ENCODE data around the gene EFHC1.

The EFHC1 gene

DNA sequence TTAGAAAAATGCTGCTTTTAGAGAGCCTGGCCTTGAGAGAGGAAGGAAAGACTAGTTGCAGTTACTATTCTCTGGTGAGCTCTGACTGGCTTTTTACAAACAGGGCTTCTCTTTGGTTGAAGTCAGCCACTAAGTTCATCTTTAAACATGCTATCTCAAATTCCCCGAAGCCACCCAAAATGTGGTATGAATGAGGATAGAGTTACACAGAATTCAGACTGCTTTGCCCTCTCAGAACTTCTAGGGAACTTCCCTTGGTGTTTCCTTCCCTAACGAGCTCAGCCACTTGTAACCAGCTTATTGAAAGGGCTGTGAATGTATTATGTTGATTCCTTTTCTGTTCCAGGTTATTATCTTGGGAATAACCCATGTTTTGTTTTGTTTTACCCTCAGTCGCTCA, 73.5 kb downstream of the EFHC1 start:
- TF ChIP-seq POLR2A (IDR thresholded peaks at IDR 0.05; ENCODE audit: extremely low read depth, insufficient read length): no peak
- TF ChIP-seq MYC (IDR thresholded peaks at IDR 0.05; ENCODE audit: low read depth, low read length): no peak
- TF ChIP-seq, protein P1, sequence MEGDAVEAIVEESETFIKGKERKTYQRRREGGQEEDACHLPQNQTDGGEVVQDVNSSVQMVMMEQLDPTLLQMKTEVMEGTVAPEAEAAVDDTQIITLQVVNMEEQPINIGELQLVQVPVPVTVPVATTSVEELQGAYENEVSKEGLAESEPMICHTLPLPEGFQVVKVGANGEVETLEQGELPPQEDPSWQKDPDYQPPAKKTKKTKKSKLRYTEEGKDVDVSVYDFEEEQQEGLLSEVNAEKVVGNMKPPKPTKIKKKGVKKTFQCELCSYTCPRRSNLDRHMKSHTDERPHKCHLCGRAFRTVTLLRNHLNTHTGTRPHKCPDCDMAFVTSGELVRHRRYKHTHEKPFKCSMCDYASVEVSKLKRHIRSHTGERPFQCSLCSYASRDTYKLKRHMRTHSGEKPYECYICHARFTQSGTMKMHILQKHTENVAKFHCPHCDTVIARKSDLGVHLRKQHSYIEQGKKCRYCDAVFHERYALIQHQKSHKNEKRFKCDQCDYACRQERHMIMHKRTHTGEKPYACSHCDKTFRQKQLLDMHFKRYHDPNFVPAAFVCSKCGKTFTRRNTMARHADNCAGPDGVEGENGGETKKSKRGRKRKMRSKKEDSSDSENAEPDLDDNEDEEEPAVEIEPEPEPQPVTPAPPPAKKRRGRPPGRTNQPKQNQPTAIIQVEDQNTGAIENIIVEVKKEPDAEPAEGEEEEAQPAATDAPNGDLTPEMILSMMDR (IDR thresholded peaks at IDR 0.05; ENCODE audit: low read depth, low read length): no peak
- no peak overlapping the region for H3K4me3 ChIP-seq (ENCODE audit: low read depth, low read length)
- no peak for DNase-seq (ENCODE audit: low read depth)

DNA sequence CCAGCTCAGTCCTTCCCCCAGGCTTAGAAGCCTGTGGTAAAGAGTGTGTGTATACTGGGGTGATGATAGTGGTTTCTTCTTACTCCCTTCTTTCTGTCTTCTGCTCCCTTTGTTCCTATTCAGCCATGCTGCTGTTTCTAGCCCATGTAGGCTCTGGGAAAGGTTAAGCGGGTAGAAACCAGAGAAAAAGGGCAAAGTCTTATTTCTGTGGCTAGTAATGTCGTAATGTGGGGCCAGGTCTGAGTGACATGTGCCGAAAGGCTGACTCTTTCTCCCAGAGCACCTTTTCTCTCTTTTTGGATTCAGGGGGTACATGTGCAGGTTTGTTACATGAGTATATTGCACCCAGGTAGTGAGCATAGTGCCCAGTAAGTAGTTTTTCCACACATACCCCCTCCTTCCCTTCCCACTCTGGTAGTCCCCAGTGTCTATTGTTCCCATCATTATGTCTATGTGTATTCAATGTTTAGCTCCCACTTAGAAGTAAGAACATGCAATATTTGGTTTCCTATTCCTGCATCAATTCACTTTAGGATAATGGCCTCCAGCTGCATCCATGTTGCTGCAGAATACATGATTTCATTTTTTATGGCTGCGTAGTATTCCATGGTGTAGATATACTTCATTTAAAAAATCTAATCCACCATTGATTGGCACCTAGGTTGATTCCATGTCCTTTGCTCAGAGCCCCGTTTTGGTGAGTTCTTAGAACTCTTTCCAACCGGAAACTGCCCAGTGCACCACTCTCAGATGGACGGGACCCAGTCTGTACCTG, 74.3 kb downstream of the EFHC1 start:
- no peak for DNase-seq (ENCODE audit: low read depth)
- no peak overlapping the region for H3K4me3 ChIP-seq (ENCODE audit: low read depth, low read length)
- TF ChIP-seq, protein P1 (IDR thresholded peaks at IDR 0.05; ENCODE audit: low read depth, low read length): no peak
- TF ChIP-seq MYC (IDR thresholded peaks at IDR 0.05; ENCODE audit: low read depth, low read length): no peak
- TF ChIP-seq, protein P2, sequence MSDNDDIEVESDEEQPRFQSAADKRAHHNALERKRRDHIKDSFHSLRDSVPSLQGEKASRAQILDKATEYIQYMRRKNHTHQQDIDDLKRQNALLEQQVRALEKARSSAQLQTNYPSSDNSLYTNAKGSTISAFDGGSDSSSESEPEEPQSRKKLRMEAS (IDR thresholded peaks at IDR 0.05; ENCODE audit: low read depth, low read length): no peak
- TF ChIP-seq POLR2A (IDR thresholded peaks at IDR 0.05; ENCODE audit: extremely low read depth, insufficient read length): no peak

DNA sequence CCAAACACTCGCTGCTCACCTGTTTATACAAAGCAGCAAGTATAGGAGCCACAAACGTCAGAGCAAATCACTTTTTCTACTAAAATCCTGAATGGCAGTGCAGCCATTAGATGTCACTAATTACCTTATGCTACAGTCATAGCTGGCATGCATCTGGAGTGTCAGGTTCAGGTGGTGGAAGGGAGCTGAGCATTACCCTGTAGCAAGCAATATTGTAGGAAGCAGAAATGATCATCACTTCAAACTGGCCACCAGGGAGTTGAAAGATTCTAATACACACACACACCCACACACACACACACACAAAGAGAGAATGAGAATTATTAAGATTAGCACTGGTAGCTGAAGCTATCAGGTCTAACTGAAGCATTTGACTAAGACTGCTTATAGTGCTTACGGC, 75.8 kb downstream of the EFHC1 start:
- no peak overlapping the region for H3K4me3 ChIP-seq (ENCODE audit: low read depth, low read length)
- TF ChIP-seq POLR2A (IDR thresholded peaks at IDR 0.05; ENCODE audit: extremely low read depth, insufficient read length) (no peak), MYC (IDR thresholded peaks at IDR 0.05; ENCODE audit: low read depth, low read length) (no peak)
- TF ChIP-seq, protein P1 (IDR thresholded peaks at IDR 0.05; ENCODE audit: low read depth, low read length): no peak
- TF ChIP-seq, protein P2 (IDR thresholded peaks at IDR 0.05; ENCODE audit: low read depth, low read length): no peak
- DNase-seq (ENCODE audit: low read depth): no peak

DNA sequence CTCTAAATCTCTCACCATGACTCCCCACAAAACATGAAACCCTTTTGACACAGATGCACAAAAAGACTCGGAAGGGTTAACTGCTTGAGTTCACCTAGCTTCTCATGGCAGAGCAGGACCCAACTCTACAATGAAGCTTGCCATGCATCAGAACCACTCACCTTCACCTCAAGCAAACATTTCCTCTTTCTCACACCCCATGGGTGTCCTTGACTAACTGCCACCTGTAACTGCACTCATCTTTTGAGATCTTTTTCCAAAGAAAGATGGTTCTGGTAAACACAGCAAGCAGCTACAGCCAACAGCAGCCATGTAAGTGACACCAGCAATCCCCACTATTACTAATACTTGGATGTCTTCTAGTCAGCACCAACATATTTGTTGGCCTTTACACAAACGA, 76.5 kb downstream of the EFHC1 start:
- no peak overlapping the region for H3K4me3 ChIP-seq (ENCODE audit: low read depth, low read length)
- DNase-seq (ENCODE audit: low read depth): no peak
- TF ChIP-seq POLR2A (IDR thresholded peaks at IDR 0.05; ENCODE audit: extremely low read depth, insufficient read length) (no peak), MYC (IDR thresholded peaks at IDR 0.05; ENCODE audit: low read depth, low read length) (no peak)
- TF ChIP-seq, protein P2 (IDR thresholded peaks at IDR 0.05; ENCODE audit: low read depth, low read length): no peak
- TF ChIP-seq, protein P1 (IDR thresholded peaks at IDR 0.05; ENCODE audit: low read depth, low read length): no peak

DNA sequence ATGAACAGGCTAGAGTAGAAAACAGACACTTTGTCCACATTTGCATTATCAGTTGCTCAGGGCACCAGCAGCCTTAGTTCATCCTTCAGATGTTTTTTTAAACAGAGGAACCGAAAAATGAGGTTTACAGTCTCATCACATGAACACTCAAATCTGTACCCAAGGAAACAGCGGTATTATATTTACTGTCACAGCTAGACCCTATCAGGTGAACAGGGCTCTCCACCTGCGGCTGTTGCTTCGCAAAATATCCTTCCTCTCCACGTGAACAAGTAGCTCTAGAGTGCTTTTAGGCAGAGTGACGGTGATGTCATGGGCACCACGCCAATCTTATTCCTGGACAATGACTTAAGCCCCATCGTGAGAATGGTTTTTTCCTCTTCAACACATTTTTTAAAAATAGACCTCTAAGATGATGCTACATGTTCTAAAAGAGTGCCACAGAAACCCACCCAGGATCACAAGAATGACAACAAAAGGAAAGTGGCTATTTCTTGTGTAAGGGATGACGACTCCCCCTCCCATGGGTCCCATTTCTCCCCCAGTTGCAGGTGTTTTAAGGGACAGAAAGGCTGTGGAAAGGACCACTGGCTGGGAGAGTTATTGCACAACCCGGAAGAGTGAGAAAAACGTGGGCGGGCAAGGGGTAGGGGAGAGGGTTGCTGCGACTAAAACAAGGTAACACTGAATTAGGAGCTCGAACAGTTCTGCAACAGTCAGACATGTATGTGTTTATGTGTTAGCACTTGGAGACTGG, 77.7 kb downstream of the EFHC1 start:
- peak; percentile 67 for DNase-seq (ENCODE audit: low read depth)
- TF ChIP-seq, protein P2 (IDR thresholded peaks at IDR 0.05; ENCODE audit: low read depth, low read length): no peak
- TF ChIP-seq, protein P1 (IDR thresholded peaks at IDR 0.05; ENCODE audit: low read depth, low read length): no peak
- TF ChIP-seq POLR2A (IDR thresholded peaks at IDR 0.05; ENCODE audit: extremely low read depth, insufficient read length) (no peak), MYC (IDR thresholded peaks at IDR 0.05; ENCODE audit: low read depth, low read length) (no peak)
- H3K4me3 ChIP-seq (ENCODE audit: low read depth, low read length): no peak overlapping the region

Measured in NB4 (cell line).